Uterus (tissue), 4 donors: ENCODE measurements around the gene NUCB2. TPM values are rescaled to one million over a fixed set of nuclear protein-coding genes. Genes with fewer than 3 reads are reported as not detected.

Experiments
- DNase-seq, 2 donors: peaks; one replicate each; pipeline ENCODE4 v3.0.0-alpha.2; 2019 to 2020
- H3K27ac ChIP-seq, 2 donors: fragments of 200-600 bp; sonication (generic); 1 replicate in 1 of 2; 2 replicates in 1 of 2; pipeline ENCODE4 v1.5.1; 2016 to 2018
- H3K27me3 ChIP-seq, 2 donors: fragments of 200-600 bp; sonication (generic); one replicate each; pipeline ENCODE4 v1.5.1; 2018 to 2019; ENCODE audit warnings: control low read depth in 1 of 2
- H3K36me3 ChIP-seq, 2 donors: fragments of 200-600 bp; sonication (generic); one replicate each; pipeline ENCODE4 v1.5.1; 2019; ENCODE audit warnings: control low read depth in 1 of 2
- H3K4me1 ChIP-seq, 2 donors: fragments of 200-600 bp; sonication (generic); one replicate each; pipeline ENCODE4 v1.5.1; 2018 to 2019; ENCODE audit warnings: control low read depth in 1 of 2
- H3K4me3 ChIP-seq, 2 donors: fragments of 200-600 bp; sonication (generic); 1 replicate in 1 of 2; 2 replicates in 1 of 2; pipeline ENCODE4 v1.5.1; 2018 to 2019; ENCODE audit warnings: mild to moderate bottlenecking in 1 of 2
- H3K9me3 ChIP-seq, 2 donors: fragments of 200-600 bp; sonication (generic); one replicate each; pipeline ENCODE4 v1.5.1; 2019; ENCODE audit warnings: control low read depth in 1 of 2
- POLR2A ChIP-seq, 2 donors: fragments of 450-650 bp; IDR thresholded peaks; one replicate each; pipeline ENCODE4 v1.6.1; 2016; ENCODE audit warnings: antibody characterized with exemption in 2 of 2, mild to moderate bottlenecking in 1 of 2, moderate library complexity in 1 of 2
- intact Hi-C: fragments of 100-400 bp; cut with DNase I; formaldehyde crosslinking; loops from one replicate; pipeline ENCODE4 v1.15.1; 2023; ENCODE audit warnings: low total_unique reads
- total RNA-seq, 4 donors: library from RNA; depleted of rRNA in 3 of 4; stranded (reverse); fragments of >200 nt in 3 of 4; gene quantifications; one replicate each; pipeline versions ENCODE4 v1.1.0 to v1.2.4, GENCODE V29; 2014 to 2023
- TF ChIP-seq, protein P1 (sequence below), 4 experiments: fragments of 200-600 bp in 2 of 4; fragments of 450-650 bp in 2 of 4; sonication (generic) in 2 of 4; IDR thresholded peaks; one replicate each; pipeline ENCODE4 v1.5.1; 2016 to 2019; ENCODE audit warnings: antibody characterized with exemption in 4 of 4, mild to moderate bottlenecking in 2 of 4, moderate library complexity in 1 of 4
- donor health status: DM: yes; HTN: yes; CAD: no.

Gene NUCB2
- total RNA-seq, 4 donors from 2014 or later: 22.0 to 132 (median 68.3) TPM

DNA sequence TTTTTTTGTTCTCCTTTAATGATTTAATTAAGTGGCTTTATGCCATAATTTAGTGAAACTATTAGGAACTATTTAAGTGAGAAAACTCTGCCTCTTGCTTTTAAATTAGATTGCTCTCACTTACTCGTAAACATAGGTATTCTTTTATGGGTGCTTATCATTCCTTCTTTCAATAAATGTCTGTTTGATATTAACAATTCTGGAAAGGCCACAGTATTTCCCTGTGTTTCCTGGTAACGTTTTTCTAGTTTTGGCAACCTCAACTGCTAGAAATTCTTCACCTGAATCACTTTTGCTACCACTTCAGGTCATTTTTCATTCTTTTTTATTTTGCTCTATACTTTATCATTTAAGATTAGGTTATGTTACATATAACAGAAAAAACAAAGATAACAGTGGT lies 55.1 kb downstream of the NUCB2 start:
- TF ChIP-seq POLR2A (IDR thresholded peaks at IDR 0.05): no peak
- TF ChIP-seq, protein P1, sequence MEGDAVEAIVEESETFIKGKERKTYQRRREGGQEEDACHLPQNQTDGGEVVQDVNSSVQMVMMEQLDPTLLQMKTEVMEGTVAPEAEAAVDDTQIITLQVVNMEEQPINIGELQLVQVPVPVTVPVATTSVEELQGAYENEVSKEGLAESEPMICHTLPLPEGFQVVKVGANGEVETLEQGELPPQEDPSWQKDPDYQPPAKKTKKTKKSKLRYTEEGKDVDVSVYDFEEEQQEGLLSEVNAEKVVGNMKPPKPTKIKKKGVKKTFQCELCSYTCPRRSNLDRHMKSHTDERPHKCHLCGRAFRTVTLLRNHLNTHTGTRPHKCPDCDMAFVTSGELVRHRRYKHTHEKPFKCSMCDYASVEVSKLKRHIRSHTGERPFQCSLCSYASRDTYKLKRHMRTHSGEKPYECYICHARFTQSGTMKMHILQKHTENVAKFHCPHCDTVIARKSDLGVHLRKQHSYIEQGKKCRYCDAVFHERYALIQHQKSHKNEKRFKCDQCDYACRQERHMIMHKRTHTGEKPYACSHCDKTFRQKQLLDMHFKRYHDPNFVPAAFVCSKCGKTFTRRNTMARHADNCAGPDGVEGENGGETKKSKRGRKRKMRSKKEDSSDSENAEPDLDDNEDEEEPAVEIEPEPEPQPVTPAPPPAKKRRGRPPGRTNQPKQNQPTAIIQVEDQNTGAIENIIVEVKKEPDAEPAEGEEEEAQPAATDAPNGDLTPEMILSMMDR (IDR thresholded peaks at IDR 0.05): no peak
- DNase-seq: no peak
- Histone ChIP-seq H3K4me1 (no peaks in the 10 kb centered on the region), H3K27me3 (no peaks in the 10 kb centered on the region), H3K4me3 (no peak overlapping the region), H3K36me3 (no peaks in the 10 kb centered on the region), H3K9me3 (no peaks in the 10 kb centered on the region), H3K27ac (no peak overlapping the region)
- intact Hi-C loops: no loop called here

GRCh38 chr11:17333799-17334586 lies 57.5 kb downstream of the NUCB2 start:
- Histone ChIP-seq H3K36me3 (no peaks in the 10 kb centered on the region), H3K4me1 (no peaks in the 10 kb centered on the region), H3K4me3 (no peak overlapping the region), H3K9me3 (no peaks in the 10 kb centered on the region), H3K27ac (no peak overlapping the region), H3K27me3 (no peaks in the 10 kb centered on the region)
- no peak for DNase-seq
- intact Hi-C loops: no loop called here
- no peak for TF ChIP-seq POLR2A (IDR thresholded peaks at IDR 0.05)
- TF ChIP-seq, protein P1 (IDR thresholded peaks at IDR 0.05): no peak

DNA sequence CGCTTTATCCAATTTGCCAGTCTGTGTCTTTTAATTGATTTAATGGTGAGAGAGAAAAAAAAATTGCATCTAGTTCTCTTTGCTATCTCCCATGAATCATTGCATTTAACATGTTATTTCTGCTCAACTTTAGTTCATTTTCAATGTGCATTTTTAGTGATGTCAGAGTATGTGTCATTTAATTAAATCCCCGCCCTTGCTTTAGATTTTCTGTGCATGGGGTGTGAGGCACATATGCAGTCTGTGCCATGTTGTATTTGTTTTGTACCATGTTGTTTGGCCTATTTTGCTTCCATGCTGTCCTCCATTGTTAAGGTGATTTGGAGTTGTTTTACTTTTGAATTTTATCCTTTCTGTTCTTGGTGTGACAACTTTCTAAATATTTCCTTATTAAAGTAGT lies 66.7 kb downstream of the NUCB2 start:
- no peaks in the 10 kb centered on the region for H3K4me1 ChIP-seq
- no peaks in the 10 kb centered on the region for H3K9me3 ChIP-seq
- no peaks in the 10 kb centered on the region for H3K27me3 ChIP-seq
- TF ChIP-seq, protein P1 (IDR thresholded peaks at IDR 0.05): no peak
- TF ChIP-seq POLR2A (IDR thresholded peaks at IDR 0.05): no peak
- intact Hi-C loops: no loop called here
- H3K36me3 ChIP-seq: no peaks in the 10 kb centered on the region
- no peak overlapping the region for H3K4me3 ChIP-seq
- DNase-seq: no peak
- H3K27ac ChIP-seq: no peak overlapping the region

DNA sequence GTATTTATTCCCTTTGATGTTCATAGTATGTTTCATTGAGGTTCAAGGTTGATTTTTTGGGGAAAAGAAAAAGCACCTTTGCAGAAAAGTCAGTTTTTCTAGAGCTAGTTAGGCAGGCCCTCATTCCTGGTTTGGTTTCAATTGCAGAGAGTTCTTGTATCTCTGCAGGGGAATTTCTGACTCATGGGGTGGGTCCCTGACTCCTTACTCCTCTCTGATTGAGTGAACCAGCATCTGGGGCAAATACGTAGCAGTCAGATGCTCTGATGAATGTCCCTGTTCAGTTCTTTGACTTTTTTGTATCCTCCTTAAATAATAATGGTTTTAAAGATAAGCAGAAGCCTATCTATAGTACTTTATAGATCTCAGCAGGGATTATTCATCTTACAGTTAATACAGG lies 67.4 kb downstream of the NUCB2 start:
- intact Hi-C loops: no loop called here
- H3K9me3 ChIP-seq: no peaks in the 10 kb centered on the region
- H3K27ac ChIP-seq: no peak overlapping the region
- H3K4me3 ChIP-seq: no peak overlapping the region
- no peak for TF ChIP-seq POLR2A (IDR thresholded peaks at IDR 0.05)
- DNase-seq: no peak
- H3K36me3 ChIP-seq: no peaks in the 10 kb centered on the region
- no peaks in the 10 kb centered on the region for H3K4me1 ChIP-seq
- H3K27me3 ChIP-seq: no peaks in the 10 kb centered on the region

DNA sequence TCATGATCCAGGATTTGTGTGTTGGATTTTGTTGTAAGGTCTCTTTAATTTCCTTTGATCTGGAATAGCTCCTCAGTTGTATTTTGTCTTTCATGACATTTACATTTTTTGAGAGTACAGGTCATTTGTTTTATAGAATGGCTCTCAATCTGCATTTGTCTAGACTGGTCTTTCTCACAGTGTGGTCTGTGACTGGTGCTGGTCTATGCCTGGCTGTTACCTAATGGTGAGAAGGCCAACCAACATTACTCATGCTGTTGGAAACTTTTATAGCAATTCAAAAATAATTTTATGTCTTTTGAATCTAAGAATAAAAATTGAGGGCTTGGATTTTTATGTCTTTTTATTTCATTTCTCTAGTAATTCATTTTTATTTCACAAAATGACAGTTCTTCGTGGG lies 71.1 kb downstream of the NUCB2 start:
- no peak overlapping the region for H3K4me3 ChIP-seq
- no peaks in the 10 kb centered on the region for H3K9me3 ChIP-seq
- intact Hi-C loops: no loop called here
- no peaks in the 10 kb centered on the region for H3K36me3 ChIP-seq
- TF ChIP-seq, protein P1 (IDR thresholded peaks at IDR 0.05): no peak
- TF ChIP-seq POLR2A (IDR thresholded peaks at IDR 0.05): no peak
- H3K27ac ChIP-seq: no peak overlapping the region
- DNase-seq: no peak
- H3K4me1 ChIP-seq: no peaks in the 10 kb centered on the region
- H3K27me3 ChIP-seq: no peaks in the 10 kb centered on the region
